Naive thymus-derived CD4-positive, alpha-beta T cell (primary cell): Measurements from ENCODE around the gene DDX1. TPM values are rescaled to one million over a fixed set of nuclear protein-coding genes. Genes with fewer than 3 reads are reported as not detected.

Source experiments
- ATAC-seq: fragments of 150-1000 bp; cut with Tn5 transposase; 2 replicates; pipeline ENCODE4 v1.10.0; 2021; ENCODE audit warnings: mild to moderate bottlenecking, moderate library complexity
- CTCF ChIA-PET: fragments of 350-600 bp; sonication (Branson Sonifier 250); formaldehyde crosslinking; loops from one replicate; lab custom pipeline; 2021; ENCODE audit warnings: antibody characterized with exemption; lab: Charles Lee
- POLR2A ChIA-PET: fragments of 350-600 bp; sonication (Branson Sonifier 250); formaldehyde crosslinking; loops from one replicate; lab custom pipeline; 2021; ENCODE audit warnings: antibody characterized with exemption, inconsistent platforms; lab: Charles Lee
- DNase-seq, 9 donors: peaks; one replicate each; pipeline versions ENCODE4 v3.0.0 to v3.0.0-alpha.2; 2020 to 2022; ENCODE audit warnings: mixed read lengths in 1 of 9
- H3K27ac ChIP-seq: one replicate; pipeline ENCODE4 v1.7.0; 2013; ENCODE audit warnings: mild to moderate bottlenecking, low read depth, low read length, moderate library complexity
- H3K27me3 ChIP-seq, 2 donors: one replicate each; pipeline ENCODE4 v1.7.0; 2013; ENCODE audit warnings: low read length in 2 of 2, mild to moderate bottlenecking in 2 of 2, moderate library complexity in 2 of 2; ENCODE audit not compliant: control insufficient read depth in 2 of 2, insufficient read depth in 2 of 2
- H3K36me3 ChIP-seq, 3 experiments: 1 replicate in 2 of 3; 2 replicates in 1 of 3; pipeline ENCODE4 v1.7.0; 2013; ENCODE audit warnings: low read length in 3 of 3, mild to moderate bottlenecking in 3 of 3, moderate library complexity in 1 of 3; ENCODE audit not compliant: insufficient read depth in 3 of 3, control insufficient read depth in 2 of 3
- H3K4me1 ChIP-seq, 2 donors: one replicate each; pipeline ENCODE4 v1.7.0; 2013; ENCODE audit warnings: low read length in 2 of 2, mild to moderate bottlenecking in 2 of 2, moderate library complexity in 1 of 2; ENCODE audit not compliant: control insufficient read depth in 2 of 2, insufficient read depth in 2 of 2
- H3K4me3 ChIP-seq: 2 replicates; pipeline ENCODE4 v1.7.0; 2013; ENCODE audit warnings: mild to moderate bottlenecking, low read length
- H3K9me3 ChIP-seq, 3 experiments: 1 replicate in 2 of 3; 2 replicates in 1 of 3; pipeline ENCODE4 v1.7.0; 2013; ENCODE audit warnings: low read length in 3 of 3; ENCODE audit not compliant: control insufficient read depth in 2 of 3
- H3K27ac Mint-ChIP-seq, 9 donors: one replicate each; pipeline ENCODE4 v1.8.0; 2020 to 2022; ENCODE audit warnings: mixed read lengths in 9 of 9, mild to moderate bottlenecking in 8 of 9, moderate library complexity in 5 of 9, inconsistent platforms in 2 of 9
- H3K27me3 Mint-ChIP-seq, 5 donors: one replicate each; pipeline ENCODE4 v1.8.0; 2021 to 2022; ENCODE audit warnings: mixed read lengths in 5 of 5, mild to moderate bottlenecking in 1 of 5
- H3K36me3 Mint-ChIP-seq, 5 donors: one replicate each; pipeline ENCODE4 v1.8.0; 2020 to 2022; ENCODE audit warnings: mixed read lengths in 5 of 5, mild to moderate bottlenecking in 3 of 5, inconsistent platforms in 1 of 5
- H3K4me1 Mint-ChIP-seq, 7 donors: one replicate each; pipeline ENCODE4 v1.8.0; 2020 to 2022; ENCODE audit warnings: mixed read lengths in 7 of 7, mild to moderate bottlenecking in 3 of 7, inconsistent platforms in 1 of 7
- H3K4me3 Mint-ChIP-seq, 10 donors: one replicate each; pipeline ENCODE4 v1.8.0; 2020 to 2022; ENCODE audit warnings: mild to moderate bottlenecking in 10 of 10, mixed read lengths in 10 of 10, moderate library complexity in 6 of 10, inconsistent platforms in 2 of 10
- H3K9me3 Mint-ChIP-seq, 11 donors: one replicate each; pipeline ENCODE4 v1.8.0; 2020 to 2022; ENCODE audit warnings: mixed read lengths in 11 of 11, mild to moderate bottlenecking in 4 of 11, inconsistent platforms in 1 of 11, moderate library complexity in 1 of 11
- intact Hi-C, 2 donors: fragments of 100-400 bp; cut with micrococcal nuclease; formaldehyde crosslinking; loops; one replicate each; pipeline ENCODE4 v1.15.1; 2023
- polyA plus RNA-seq, 2 donors: library from polyadenylated mRNA; unstranded; fragments of 300-500 nt; fragmentation: Illumina TruSeq; gene quantifications; one replicate each; pipeline ENCODE4 v1.2.3, GENCODE V29; 2021
- total RNA-seq, 6 experiments: library from RNA in 5 of 6; stranded (reverse) in 5 of 6; gene quantifications; 1 replicate in 5 of 6; 2 replicates in 1 of 6; pipeline ENCODE4 v1.2.3 and lab custom pipeline; 2021 to 2026

Gene DDX1
- total and polyA plus RNA-seq, 7 experiments from 2014 or later: 30.2 to 75.7 (median 58.0) TPM

- ATAC-seq (no peak), DNase-seq (no peak)
- H3K27ac Mint-ChIP-seq: no peak overlapping the region
- POLR2A ChIA-PET: no interaction called here
- H3K4me3 Mint-ChIP-seq: no peak overlapping the region
- Histone ChIP-seq H3K9me3 (no peaks in the 10 kb centered on the region), H3K27me3 (no peaks in the 10 kb centered on the region), H3K4me1 (no peaks in the 10 kb centered on the region), H3K27ac (no peak overlapping the region), H3K4me3 (no peak overlapping the region), H3K36me3 (no peaks in the 10 kb centered on the region)
- CTCF ChIA-PET: no interaction called here
- peaks cover 0 to 7% (median 4%) of the 10 kb centered on the region in 5 donors for H3K27me3 Mint-ChIP-seq
- H3K4me1 Mint-ChIP-seq: no peaks in the 10 kb centered on the region
- intact Hi-C loops: no loop called here
- H3K36me3 Mint-ChIP-seq: peaks cover 0 to 4% (median 0%) of the 10 kb centered on the region in 5 donors
- H3K9me3 Mint-ChIP-seq: peaks cover 0 to 10% (median 0%) of the 10 kb centered on the region in 11 donors
These were observed 70.4 kb downstream of the DDX1 start for GRCh38 chr2:15662026-15662425.

DNA sequence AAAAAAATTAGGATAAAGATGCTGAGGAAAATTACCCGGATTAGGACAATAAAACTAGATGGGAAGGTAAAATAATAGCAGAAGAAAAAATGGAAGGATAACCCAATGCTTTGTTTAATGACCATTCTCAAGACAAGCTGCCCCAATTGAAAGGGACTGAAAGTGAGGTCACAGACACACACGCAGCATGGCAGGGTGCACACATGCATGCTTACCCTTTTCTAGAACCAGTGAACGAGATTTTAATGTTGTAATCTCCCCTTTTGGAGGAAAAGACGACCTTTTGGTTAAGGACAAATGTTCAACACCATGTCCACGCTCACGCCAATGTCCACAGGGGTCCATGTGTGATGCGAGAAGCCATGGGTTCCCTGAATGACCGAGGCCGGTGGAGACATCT, 70.9 kb downstream of the DDX1 start:
- ATAC-seq (no peak), DNase-seq (no peak)
- H3K4me3 Mint-ChIP-seq: no peak overlapping the region
- Histone ChIP-seq H3K9me3 (no peaks in the 10 kb centered on the region), H3K27ac (no peak overlapping the region), H3K36me3 (no peaks in the 10 kb centered on the region), H3K4me1 (no peaks in the 10 kb centered on the region), H3K27me3 (no peaks in the 10 kb centered on the region), H3K4me3 (no peak overlapping the region)
- CTCF ChIA-PET: no interaction called here
- no peak overlapping the region for H3K27ac Mint-ChIP-seq
- H3K4me1 Mint-ChIP-seq: no peaks in the 10 kb centered on the region
- H3K36me3 Mint-ChIP-seq: peaks cover 0 to 4% (median 0%) of the 10 kb centered on the region in 5 donors
- intact Hi-C loops: no loop called here
- H3K9me3 Mint-ChIP-seq: peaks cover 0 to 10% (median 0%) of the 10 kb centered on the region in 11 donors
- H3K27me3 Mint-ChIP-seq: peaks cover 0 to 7% (median 4%) of the 10 kb centered on the region in 5 donors
- POLR2A ChIA-PET: no interaction called here

- H3K4me3 Mint-ChIP-seq: no peak overlapping the region
- ATAC-seq (no peak), DNase-seq (no peak)
- Histone ChIP-seq H3K9me3 (no peaks in the 10 kb centered on the region), H3K36me3 (no peaks in the 10 kb centered on the region), H3K27me3 (no peaks in the 10 kb centered on the region), H3K4me1 (no peaks in the 10 kb centered on the region), H3K4me3 (no peak overlapping the region), H3K27ac (no peak overlapping the region)
- no peaks in the 10 kb centered on the region for H3K4me1 Mint-ChIP-seq
- ChIA-PET POLR2A (no interaction called here), CTCF (no interaction called here)
- peaks cover 0 to 8% (median 0%) of the 10 kb centered on the region in 11 donors for H3K9me3 Mint-ChIP-seq
- peak overlapping the region in 1 of 9 donors; percentile 17 for H3K27ac Mint-ChIP-seq
- intact Hi-C loops: no loop called here
- peaks cover 0 to 10% (median 4%) of the 10 kb centered on the region in 5 donors for H3K27me3 Mint-ChIP-seq
- peaks cover 0 to 3% (median 0%) of the 10 kb centered on the region in 5 donors for H3K36me3 Mint-ChIP-seq
These were observed 72.1 kb downstream of the DDX1 start for GRCh38 chr2:15663802-15664201.

DNA sequence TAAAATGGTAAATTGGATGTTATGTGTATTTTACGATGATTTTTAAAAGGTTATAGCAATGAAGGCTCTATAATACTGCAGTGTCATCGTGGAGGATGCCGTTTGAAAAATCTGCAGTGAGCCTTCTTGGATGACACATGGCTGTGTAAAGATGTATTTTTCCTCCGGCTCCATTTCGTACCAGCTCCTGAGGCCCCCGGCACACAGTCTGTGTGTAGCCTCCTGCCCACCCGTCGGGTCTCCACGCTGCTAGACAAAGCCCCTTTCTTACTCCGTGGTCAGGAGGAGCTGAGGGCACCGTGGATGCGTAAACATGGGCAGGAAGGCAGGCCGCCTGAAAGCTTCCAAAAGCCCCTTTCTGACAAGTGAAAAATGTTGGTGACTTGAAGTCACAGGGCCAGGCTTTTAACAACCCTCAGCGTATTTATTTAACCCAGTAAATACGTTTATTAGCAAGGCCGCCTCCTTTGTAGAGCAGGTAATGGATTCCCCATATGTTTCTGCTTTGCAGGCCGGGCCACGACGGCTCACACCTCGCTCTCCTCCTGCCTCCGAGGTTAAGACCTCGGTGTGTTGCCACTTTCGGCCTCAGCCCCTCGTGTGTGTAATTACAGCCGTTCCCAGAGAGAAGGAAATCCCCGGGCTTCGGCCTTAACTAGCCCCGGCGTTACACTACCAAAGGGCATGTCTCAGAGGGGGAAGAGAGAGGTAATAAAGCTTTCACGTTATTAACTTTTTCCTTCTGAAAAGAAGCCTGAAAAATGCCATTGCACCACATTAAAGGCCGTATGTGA, 72.8 kb downstream of the DDX1 start:
- H3K4me3 Mint-ChIP-seq: no peak overlapping the region
- Histone ChIP-seq H3K9me3 (no peaks in the 10 kb centered on the region), H3K4me1 (no peaks in the 10 kb centered on the region), H3K36me3 (no peaks in the 10 kb centered on the region), H3K27me3 (no peaks in the 10 kb centered on the region), H3K27ac (no peak overlapping the region), H3K4me3 (no peak overlapping the region)
- ATAC-seq: no peak
- H3K4me1 Mint-ChIP-seq: no peaks in the 10 kb centered on the region
- no peak overlapping the region for H3K27ac Mint-ChIP-seq
- intact Hi-C loops: no loop called here
- no peak for DNase-seq
- ChIA-PET CTCF (no interaction called here), POLR2A (no interaction called here)
- peaks cover 0 to 10% (median 7%) of the 10 kb centered on the region in 5 donors for H3K27me3 Mint-ChIP-seq
- H3K36me3 Mint-ChIP-seq: no peaks in the 10 kb centered on the region
- peaks cover 0 to 4% (median 0%) of the 10 kb centered on the region in 11 donors for H3K9me3 Mint-ChIP-seq

- intact Hi-C loops: no loop called here
- H3K4me1 Mint-ChIP-seq: no peaks in the 10 kb centered on the region
- no peak overlapping the region for H3K4me3 ChIP-seq
- DNase-seq (no peak), ATAC-seq (no peak)
- H3K27ac Mint-ChIP-seq: no peak overlapping the region
- no peaks in the 10 kb centered on the region for H3K36me3 Mint-ChIP-seq
- no peak overlapping the region for H3K4me3 Mint-ChIP-seq
- no peaks in the 10 kb centered on the region for H3K4me1 ChIP-seq
- no peaks in the 10 kb centered on the region for H3K27me3 ChIP-seq
- POLR2A ChIA-PET: no interaction called here
- no peaks in the 10 kb centered on the region for H3K36me3 ChIP-seq
- no peaks in the 10 kb centered on the region for H3K9me3 ChIP-seq
- peaks cover 0 to 4% (median 0%) of the 10 kb centered on the region in 11 donors for H3K9me3 Mint-ChIP-seq
- CTCF ChIA-PET: no interaction called here
- H3K27me3 Mint-ChIP-seq: peaks cover 0 to 10% (median 7%) of the 10 kb centered on the region in 5 donors
- no peak overlapping the region for H3K27ac ChIP-seq
These were observed 73.6 kb downstream of the DDX1 start for GRCh38 chr2:15665067-15665942.

- no peaks in the 10 kb centered on the region for H3K4me1 ChIP-seq
- CTCF ChIA-PET: no interaction called here
- POLR2A ChIA-PET: no interaction called here
- no peaks in the 10 kb centered on the region for H3K4me1 Mint-ChIP-seq
- H3K27ac Mint-ChIP-seq: no peak overlapping the region
- H3K4me3 ChIP-seq: no peak overlapping the region
- H3K4me3 Mint-ChIP-seq: no peak overlapping the region
- no peaks in the 10 kb centered on the region for H3K36me3 ChIP-seq
- H3K9me3 Mint-ChIP-seq: peaks cover 0 to 4% (median 0%) of the 10 kb centered on the region in 11 donors
- no peak overlapping the region for H3K27ac ChIP-seq
- no peaks in the 10 kb centered on the region for H3K27me3 ChIP-seq
- DNase-seq (no peak), ATAC-seq (no peak)
- peaks cover 0 to 10% (median 7%) of the 10 kb centered on the region in 5 donors for H3K27me3 Mint-ChIP-seq
- H3K36me3 Mint-ChIP-seq: no peaks in the 10 kb centered on the region
- H3K9me3 ChIP-seq: no peaks in the 10 kb centered on the region
- intact Hi-C loops: no loop called here
These were observed 74.3 kb downstream of the DDX1 start for GRCh38 chr2:15665943-15666460.
